ENCODE measurements around the gene DRD2.
A peak's percentile ranks its signal among the peaks of the same experiment; 100 is the strongest.

Gene DRD2

GRCh38 chr11:113400631-113401230 lies 74.5 kb downstream of the DRD2 start:
- DNase-seq (ENCODE audit: low spot score) = no peak

DNA sequence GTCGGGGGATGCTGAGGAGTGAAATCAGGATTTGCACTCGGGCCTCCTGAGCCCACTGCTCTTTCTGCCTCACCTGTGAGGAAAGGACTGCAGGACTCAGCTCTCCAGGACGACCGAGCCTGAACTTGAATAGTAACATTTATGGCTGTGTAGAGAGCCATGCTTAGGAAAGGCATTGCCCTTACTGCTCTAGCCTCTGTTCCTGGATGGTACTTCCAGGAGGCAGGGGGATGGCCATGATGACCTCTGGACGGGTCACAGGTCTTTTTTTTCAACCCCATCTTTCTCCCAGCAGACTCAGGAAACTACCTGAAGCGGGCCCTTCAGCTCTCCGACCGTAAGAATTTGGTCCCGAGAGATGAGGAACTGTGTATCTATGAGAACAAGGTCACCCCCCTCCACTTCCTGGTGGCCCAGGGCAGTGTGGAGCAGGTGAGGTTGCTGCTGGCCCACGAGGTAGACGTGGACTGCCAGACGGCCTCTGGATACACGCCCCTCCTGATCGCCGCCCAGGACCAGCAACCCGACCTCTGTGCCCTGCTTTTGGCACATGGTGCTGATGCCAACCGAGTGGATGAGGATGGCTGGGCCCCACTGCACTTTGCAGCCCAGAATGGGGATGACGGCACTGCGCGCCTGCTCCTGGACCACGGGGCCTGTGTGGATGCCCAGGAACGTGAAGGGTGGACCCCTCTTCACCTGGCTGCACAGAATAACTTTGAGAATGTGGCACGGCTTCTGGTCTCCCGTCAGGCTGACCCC lies 76.3 kb downstream of the DRD2 start:
- DNase-seq (ENCODE audit: low spot score) = no peak

DNA sequence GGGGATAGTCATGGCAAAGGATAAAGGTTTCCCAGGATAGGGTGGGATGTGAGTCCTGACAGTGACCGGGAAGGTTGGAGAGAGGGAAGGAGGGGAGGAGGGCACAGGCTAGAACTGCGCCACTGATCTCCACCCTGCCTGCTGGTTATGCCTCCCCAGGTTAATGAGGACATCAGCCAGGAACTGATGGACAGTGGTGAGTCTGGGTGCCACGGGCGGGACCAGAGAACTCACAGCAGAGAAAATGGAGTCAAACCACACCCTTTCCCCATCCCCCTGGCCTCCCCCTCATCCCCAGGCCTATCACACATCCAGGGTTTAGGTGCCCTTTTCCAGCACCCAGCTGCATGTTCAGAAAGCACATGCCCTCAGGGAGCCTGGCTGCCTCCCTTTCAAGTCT lies 77.4 kb downstream of the DRD2 start:
- DNase-seq (ENCODE audit: low spot score) = no peak

- no peak for DNase-seq (ENCODE audit: low spot score)
These were observed 78.0 kb downstream of the DRD2 start for GRCh38 chr11:113397212-113397611.

- no peak for DNase-seq (ENCODE audit: low spot score)
These were observed 78.5 kb downstream of the DRD2 start for GRCh38 chr11:113396690-113397089.

GRCh38 chr11:113395782-113396336 lies 79.3 kb downstream of the DRD2 start:
- DNase-seq (ENCODE audit: low spot score) = no peak

- DNase-seq (ENCODE audit: low spot score) = no peak
These were observed 80.3 kb downstream of the DRD2 start for GRCh38 chr11:113394919-113395318.

DNA sequence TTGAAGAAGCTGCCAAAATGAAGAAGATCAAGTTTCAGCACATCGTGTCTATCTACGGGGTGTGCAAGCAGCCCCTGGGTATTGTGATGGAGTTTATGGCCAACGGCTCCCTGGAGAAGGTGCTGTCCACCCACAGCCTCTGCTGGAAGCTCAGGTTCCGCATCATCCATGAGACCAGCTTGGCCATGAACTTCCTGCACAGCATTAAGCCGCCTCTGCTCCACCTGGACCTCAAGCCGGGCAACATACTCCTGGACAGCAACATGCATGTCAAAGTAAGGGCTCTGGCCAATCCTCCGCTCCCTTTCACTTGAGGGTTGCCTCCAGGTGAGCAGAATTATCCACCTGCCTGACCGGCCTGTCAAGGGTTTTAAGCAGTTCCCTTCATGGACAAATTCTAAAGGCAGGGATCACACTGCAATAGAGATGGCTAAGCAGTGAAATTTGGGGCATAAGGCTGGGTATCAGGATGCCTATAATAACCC lies 81.7 kb downstream of the DRD2 start:
- DNase-seq (ENCODE audit: low spot score) = no peak

- no peak for DNase-seq (ENCODE audit: low spot score)
These were observed 82.8 kb downstream of the DRD2 start for GRCh38 chr11:113392236-113392921.

- DNase-seq (ENCODE audit: low spot score) = peak; percentile 57
These were observed 85.9 kb downstream of the DRD2 start for GRCh38 chr11:113389272-113389671.

- no peak for DNase-seq (ENCODE audit: low spot score)
These were observed 87.5 kb downstream of the DRD2 start, which contains the start of gene ANKK1 for GRCh38 chr11:113387605-113388211. TSS of gene ANKK1 (plus strand) at chr11:113387779. CDS start at chr11:113387885, 106 bp downstream.

DNA sequence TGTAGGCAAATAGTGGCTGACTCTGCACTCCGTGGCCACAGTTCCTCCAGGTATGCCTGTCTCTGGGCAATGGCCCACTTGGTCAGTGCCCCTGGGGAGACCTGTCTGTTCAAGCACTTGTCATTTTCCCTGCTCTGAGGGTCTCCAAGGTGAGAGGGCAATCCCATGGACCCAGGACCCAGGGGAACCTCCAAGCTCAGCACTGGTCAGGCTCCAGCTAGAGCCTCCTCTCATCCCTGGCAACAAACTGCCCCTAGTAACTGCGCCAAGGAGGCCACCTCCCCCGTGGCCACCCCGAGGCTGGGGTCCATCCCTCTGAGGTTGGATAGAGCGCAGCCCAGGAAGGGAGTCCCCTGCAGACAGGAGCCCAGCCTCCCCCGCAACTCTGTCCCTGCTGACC lies 88.3 kb downstream of the DRD2 start:
- DNase-seq (ENCODE audit: low spot score) = no peak

GRCh38 chr11:113385749-113386148 lies 89.4 kb downstream of the DRD2 start:
- DNase-seq (ENCODE audit: low spot score) = no peak

DNA sequence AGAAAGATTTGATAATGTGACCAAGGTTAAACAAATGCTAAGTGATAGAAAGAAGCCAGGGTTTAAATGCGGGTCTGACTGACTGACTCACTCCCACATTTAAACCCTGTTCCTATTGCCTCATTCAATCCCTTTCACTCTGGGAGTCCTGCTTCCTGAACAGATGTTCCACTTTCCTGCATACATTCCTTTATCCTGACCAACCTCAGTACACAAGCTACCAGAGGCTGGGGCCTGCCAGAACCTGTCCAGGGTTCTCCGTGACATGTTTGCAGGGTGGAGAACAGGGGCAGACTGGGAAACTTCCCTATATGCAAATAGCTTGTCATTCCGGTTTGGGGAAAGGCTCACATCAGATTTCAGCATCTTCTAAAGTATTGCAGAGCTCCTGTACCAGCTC lies 90.6 kb downstream of the DRD2 start:
- DNase-seq (ENCODE audit: low spot score) = no peak

DNA sequence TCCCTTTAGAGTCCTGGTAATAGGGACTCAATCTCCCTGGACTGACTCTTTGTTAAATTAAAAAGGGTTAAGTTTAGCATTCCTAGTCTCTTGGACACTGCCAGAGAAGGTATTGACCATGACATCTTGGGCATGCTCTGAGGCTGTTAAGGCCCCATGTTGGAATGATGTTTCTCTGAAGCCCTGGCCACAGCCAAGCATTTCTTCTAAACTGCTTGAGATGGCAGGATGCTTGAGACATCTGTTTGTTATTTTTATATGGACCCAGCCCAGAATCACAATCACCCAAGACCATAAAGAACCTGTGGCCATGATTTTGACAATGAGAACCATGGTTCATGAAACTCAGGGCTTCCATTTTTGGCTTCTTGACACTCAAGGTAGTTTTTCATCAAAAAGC lies 93.1 kb downstream of the DRD2 start:
- DNase-seq (ENCODE audit: low spot score) = no peak

GRCh38 chr11:113378692-113379091 lies 96.5 kb downstream of the DRD2 start:
- DNase-seq (ENCODE audit: low spot score) = no peak

DNA sequence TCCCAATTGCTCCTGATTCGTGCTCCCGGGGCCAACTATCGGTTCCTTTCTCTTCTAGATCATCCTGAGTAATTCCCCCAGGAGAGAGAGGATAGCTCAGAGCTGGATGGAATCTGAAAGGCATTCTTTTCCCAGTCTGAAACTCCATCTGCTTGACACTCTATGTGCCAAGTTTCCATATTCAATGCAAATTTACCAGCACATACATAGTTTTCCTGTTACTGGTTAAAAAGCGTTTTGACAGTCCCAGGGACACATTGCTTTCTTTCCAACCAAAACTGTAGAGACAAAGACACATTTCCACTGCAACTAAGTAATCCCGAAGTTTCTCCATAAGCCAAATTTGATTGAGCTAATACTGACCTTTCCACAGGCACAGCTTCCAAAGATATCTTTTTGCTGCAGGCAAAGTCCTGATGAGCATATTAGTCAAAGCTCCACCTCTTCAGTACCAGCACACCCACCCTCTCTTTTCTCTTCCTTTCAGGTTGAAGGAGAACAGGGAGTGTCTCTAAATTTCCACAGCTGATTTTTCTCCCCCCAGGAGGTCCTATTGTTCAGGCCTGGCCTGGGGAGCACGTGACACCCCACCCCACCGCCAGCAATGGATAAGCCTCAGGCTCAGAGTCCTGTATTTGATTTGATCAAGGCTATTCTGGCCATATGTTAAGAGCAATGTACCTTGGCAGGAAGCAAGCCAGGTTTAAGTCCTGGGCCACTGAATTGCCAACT lies 97.4 kb downstream of the DRD2 start:
- DNase-seq (ENCODE audit: low spot score) = no peak

- peak; percentile 63 for DNase-seq (ENCODE audit: low spot score)
These were observed 99.0 kb downstream of the DRD2 start for GRCh38 chr11:113376156-113376555.

- no peak for DNase-seq (ENCODE audit: low spot score)
These were observed 99.8 kb downstream of the DRD2 start for GRCh38 chr11:113375402-113375801.

GRCh38 chr11:113373981-113374560 lies 101.1 kb downstream of the DRD2 start:
- peak; percentile 81 for DNase-seq (ENCODE audit: low spot score)

DNA sequence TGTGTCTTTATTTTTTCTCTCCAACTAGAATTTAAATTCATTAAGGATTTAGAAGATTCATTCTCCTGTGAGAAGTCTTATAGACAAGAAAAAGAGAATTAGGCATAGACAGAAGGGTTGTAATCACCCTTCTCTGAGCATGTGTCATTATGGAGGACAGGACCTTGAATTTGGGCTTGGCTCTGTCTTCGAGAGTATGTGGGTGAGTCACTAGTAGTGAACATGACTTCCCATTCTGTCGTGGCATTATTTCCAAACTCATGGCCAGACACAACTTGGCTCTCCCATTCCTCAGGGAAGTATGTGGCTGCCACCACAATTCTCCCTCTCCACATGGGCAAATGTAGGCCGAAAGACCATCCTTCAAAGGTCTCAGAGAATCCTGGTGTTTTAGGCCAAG lies 101.9 kb downstream of the DRD2 start:
- no peak for DNase-seq (ENCODE audit: low spot score)

Measured in D341Med (cell line).